K562 (cell line): ENCODE results near the gene LYST. TPM values are rescaled to one million over a fixed set of nuclear protein-coding genes. Genes with fewer than 3 reads are reported as not detected.

Experiments used
- ATAC-seq: fragments of 200-7000 bp; cut with Tn5 transposase; 3 replicates; pipeline ENCODE4 v1.9.1; 2020; ENCODE audit warnings: moderate library complexity
- BruUV-seq: library from RNA; stranded (reverse); fragments of 400-500 nt; replicated peaks from 2 replicates; lab custom pipeline; 2021; lab: Mats Ljungman, UMichigan
- CTCF ChIA-PET: fragments of 300-600 bp; formaldehyde crosslinking; extraction: SDS; loops from one replicate; lab custom pipeline; 2021; ENCODE audit warnings: low intra/inter-chr PET ratio; lab: Yijun Ruan, JAX
- POLR2A ChIA-PET: fragments of 300-600, 350-650 bp; sonication (Branson Sonifier 250); formaldehyde crosslinking; extraction: SDS; loops from one replicate; lab custom pipeline; 2021; ENCODE audit warnings: antibody characterized with exemption, inconsistent platforms; lab: Yijun Ruan, JAX
- DNase-seq, 4 experiments: peaks; one replicate each; pipeline versions ENCODE4 v3.0.0 to v3.0.0-alpha.2; 2011 to 2018; ENCODE audit warnings: low spot score in 3 of 4, mixed read lengths in 3 of 4; ENCODE audit errors: extremely low read depth in 1 of 4
- FAIRE-seq: peaks from 2 replicates; lab custom pipeline; 2011; peaks lifted over from hg19 to GRCh38; lab: Jason Lieb, UNC
- H2AFZ ChIP-seq: 2 replicates; pipeline ENCODE4 v1.6.0; 2011; ENCODE audit warnings: low read depth, low read length, control low read depth, inconsistent platforms
- H3K27ac ChIP-seq: fragments of 200-600 bp; 3 replicates; pipeline ENCODE4 v1.8.0; 2011; ENCODE audit warnings: low read depth, mild to moderate bottlenecking, control low read depth, inconsistent platforms, low read length, moderate library complexity, mixed read lengths; ENCODE audit errors: extremely low read depth
- H3K27me3 ChIP-seq, 2 experiments: fragments of 300-600 bp in 1 of 2; 2 replicates in 1 of 2; 3 replicates in 1 of 2; pipeline versions ENCODE4 v1.6.0 to v1.8.0; 2011; ENCODE audit warnings: inconsistent platforms in 2 of 2, low read length in 2 of 2, mild to moderate bottlenecking in 1 of 2, mixed read lengths in 1 of 2, moderate library complexity in 1 of 2; ENCODE audit not compliant: control insufficient read depth in 2 of 2, insufficient read depth in 2 of 2
- H3K36me3 ChIP-seq: fragments of 300-600 bp; 3 replicates; pipeline ENCODE4 v1.8.0; 2011; ENCODE audit warnings: mild to moderate bottlenecking, low read length, inconsistent platforms; ENCODE audit not compliant: control insufficient read depth, insufficient read depth
- H3K4me1 ChIP-seq, 2 experiments: fragments of 200-600 bp in 1 of 2; replicated peaks in 1 of 2; 2 replicates in 1 of 2; 3 replicates in 1 of 2; pipeline versions ENCODE4 v1.5.1 to v1.8.0; 2011; ENCODE audit warnings: inconsistent platforms in 2 of 2, low read length in 2 of 2, mild to moderate bottlenecking in 1 of 2, mixed read lengths in 1 of 2, moderate library complexity in 1 of 2; ENCODE audit not compliant: control insufficient read depth in 2 of 2, insufficient read depth in 2 of 2
- H3K4me2 ChIP-seq: 2 replicates; pipeline ENCODE4 v1.6.1; 2011; ENCODE audit warnings: low read length, control low read depth, inconsistent platforms, mixed read lengths; ENCODE audit not compliant: insufficient read depth
- H3K4me3 ChIP-seq: fragments of 200-600 bp; sonication (generic), shearing (Covaris generic); 2 replicates; pipeline ENCODE4 v1.5.1; 2016; ENCODE audit warnings: control low read depth, inconsistent platforms
- H3K79me2 ChIP-seq: fragments of 200-600 bp; 3 replicates; pipeline ENCODE4 v1.8.0; 2011; ENCODE audit warnings: low read length, inconsistent platforms; ENCODE audit not compliant: control insufficient read depth, insufficient read depth
- H3K9ac ChIP-seq, 2 experiments: 2 replicates each; pipeline versions ENCODE4 v1.6.0 to v1.6.1; 2011; ENCODE audit warnings: low read depth in 2 of 2, low read length in 2 of 2, control low read depth in 1 of 2, inconsistent platforms in 1 of 2, mild to moderate bottlenecking in 1 of 2, mixed read lengths in 1 of 2; ENCODE audit not compliant: insufficient read depth in 1 of 2
- H3K9me1 ChIP-seq: one replicate; pipeline ENCODE4 v1.6.0; 2011; ENCODE audit warnings: inconsistent platforms, mild to moderate bottlenecking, low read length, moderate library complexity; ENCODE audit not compliant: control insufficient read depth, insufficient read depth
- H3K9me3 ChIP-seq: replicated peaks from 2 replicates; pipeline ENCODE4 v1.5.1; 2011; ENCODE audit warnings: low read depth, low read length, inconsistent platforms; ENCODE audit not compliant: control insufficient read depth, insufficient read depth
- H4K20me1 ChIP-seq: replicated peaks from 2 replicates; pipeline ENCODE4 v1.6.1; 2011; ENCODE audit warnings: low read length, inconsistent platforms, mixed read lengths; ENCODE audit not compliant: control insufficient read depth, insufficient read depth
- ARID3B ChIP-seq: fragments of 250-450 bp; sonication (Bioruptor Pico); IDR thresholded peaks from 2 replicates; pipeline ENCODE4 v1.4.0; 2020; ENCODE audit warnings: borderline replicate concordance
- BACH1 ChIP-seq: fragments of 200-800 bp; sonication (Bioruptor generic); IDR thresholded peaks from 2 replicates; pipeline ENCODE4 v1.6.1; 2016; ENCODE audit warnings: missing genetic modification characterization, missing compliant biosample characterization
- E4F1 ChIP-seq: fragments of 250-450 bp; sonication (Bioruptor Pico); IDR thresholded peaks from 2 replicates; pipeline ENCODE4 v1.5.0; 2021; ENCODE audit warnings: mild to moderate bottlenecking, borderline replicate concordance
- GTF2E2 ChIP-seq: fragments of 200-800 bp; sonication (Bioruptor generic); IDR thresholded peaks from 2 replicates; pipeline ENCODE4 v1.6.1; 2016; ENCODE audit warnings: missing genetic modification characterization, missing compliant biosample characterization
- KLF6 ChIP-seq: fragments of 250-450 bp; sonication (Bioruptor Pico); IDR thresholded peaks from 2 replicates; pipeline ENCODE4 v1.4.0; 2020; ENCODE audit warnings: mild to moderate bottlenecking, moderate library complexity, borderline replicate concordance
- PHF8 ChIP-seq: fragments of 200-600 bp; sonication (generic); IDR thresholded peaks from 2 replicates; pipeline ENCODE4 v1.6.1; 2012; ENCODE audit warnings: mixed run types, mild to moderate bottlenecking, inconsistent platforms, low read length, moderate library complexity, borderline replicate concordance
- ZNF395 ChIP-seq: fragments of 200-800 bp; sonication (Bioruptor generic); IDR thresholded peaks from 2 replicates; pipeline ENCODE4 v1.6.1; 2017; ENCODE audit warnings: missing genetic modification characterization, missing compliant biosample characterization
- WGBS: fragments of 100-300 bp; shearing (Covaris generic); methylation state at CpG from one replicate; pipeline ENCODE4 v1.1.6; 2016; ENCODE audit warnings: low coverage, mixed read lengths; ENCODE audit not compliant: insufficient coverage; ENCODE audit errors: missing lambda C conversion rate; 5-methylcytosine and 5-hydroxymethylcytosine counted together
- in situ Hi-C: fragments of 300-500 bp; cut with MboI; formaldehyde crosslinking; loops from 4 replicates; pipeline ENCODE4 v1.15.0; 2018; ENCODE audit warnings: inconsistent platforms, mixed read lengths
- intact Hi-C: fragments of 100-400 bp; cut with micrococcal nuclease; formaldehyde crosslinking; loops from 2 replicates; pipeline ENCODE4 v1.14.2; 2022
- polyA plus RNA-seq, 8 experiments: library from polyadenylated mRNA; depleted of rRNA in 4 of 8; stranded (reverse) in 5 of 8; unstranded in 3 of 8; fragments of >200 nt; fragmentation: Nextera tagmentation in 2 of 8; fragmentation: Illumina TruSeq in 1 of 8; extraction: Ambion mirVana in 2 of 8; extraction: Trizol in 1 of 8; gene quantifications; 2 replicates each; pipeline versions ENCODE4 v1.2.1 to v1.2.3, GENCODE V29; 2011 to 2014; ENCODE audit warnings: inconsistent platforms in 1 of 8, missing spikeins in 1 of 8
- total RNA-seq, 7 experiments: library from RNA; depleted of rRNA in 6 of 7; stranded (reverse); fragments of >200 nt in 6 of 7; fragmentation: Illumina TruSeq in 2 of 7; extraction: Trizol in 2 of 7; gene quantifications; 2 replicates each; pipeline versions ENCODE4 v1.2.1 to v1.2.3, GENCODE V29; 2011 to 2021; ENCODE audit warnings: low replicate concordance in 1 of 7
- TF ChIP-seq, protein P1 (sequence below): sonication (generic); formaldehyde crosslinking; IDR thresholded peaks from 2 replicates; pipeline ENCODE4 v1.4.0; 2020; ENCODE audit warnings: mild to moderate bottlenecking, missing genetic modification reagents

The LYST gene
- total and polyA plus RNA-seq, 9 of the 15 experiments (the other 6 are each of a cell fraction or from before 2014, with no cell fraction given) = 0.73 to 2.4 (median 1.4) TPM

DNA sequence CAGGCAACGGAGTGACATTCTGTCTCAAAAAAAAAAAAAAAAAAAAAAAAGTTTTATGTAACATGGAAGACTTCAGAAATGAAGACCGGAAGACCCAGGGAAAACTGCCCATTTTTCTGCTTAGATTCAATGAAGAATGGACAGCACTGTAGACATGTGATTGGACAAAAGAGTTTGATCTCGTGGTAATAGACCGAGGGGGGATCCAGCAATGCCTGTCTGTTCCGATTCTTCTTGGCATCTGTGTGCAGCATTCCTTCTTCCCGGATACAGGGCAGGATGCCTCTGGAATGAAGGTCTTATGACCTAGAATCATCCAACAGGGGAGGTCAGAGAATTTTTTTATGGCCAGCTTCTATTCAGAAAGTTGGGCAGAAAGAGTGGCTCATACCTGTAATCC lies 5.6 kb upstream of the LYST start:
- WGBS = 8% methylated on average over 6 of the region's 6 CpGs
- in situ Hi-C loops = no loop called here

More for the DNA sequence above, 5.6 kb upstream of the LYST start:
- Histone ChIP-seq H3K27me3 (peaks cover 8 to 17% of the 10 kb centered on the region in 2 experiments; a peak in 4 of 5 replicates), H3K4me3 (no peak overlapping the region), H2AFZ (no peak overlapping the region), H4K20me1 (no peaks in the 10 kb centered on the region), H3K9me1 (no peaks in the 10 kb centered on the region), H3K79me2 (no peaks in the 10 kb centered on the region), H3K27ac (no peak overlapping the region), H3K36me3 (no peaks in the 10 kb centered on the region), H3K4me2 (no peak overlapping the region), H3K9me3 (no peaks in the 10 kb centered on the region), H3K9ac (no peak overlapping the region), H3K4me1 (peaks cover 2 to 3% of the 10 kb centered on the region in 2 experiments; a peak in 1 of 5 replicates)
- ChIA-PET CTCF (no interaction called here), POLR2A (no interaction called here)
- no peak for TF ChIP-seq GTF2E2 (tag)
- TF ChIP-seq BACH1 (tag) = no peak
- TF ChIP-seq KLF6 = no peak
- no peak for TF ChIP-seq PHF8
- no peak for TF ChIP-seq ARID3B (CRISPR knock-in tag)
- no peak for TF ChIP-seq E4F1 (CRISPR knock-in tag)
- TF ChIP-seq ZNF395 = no peak
- TF ChIP-seq, protein P1, sequence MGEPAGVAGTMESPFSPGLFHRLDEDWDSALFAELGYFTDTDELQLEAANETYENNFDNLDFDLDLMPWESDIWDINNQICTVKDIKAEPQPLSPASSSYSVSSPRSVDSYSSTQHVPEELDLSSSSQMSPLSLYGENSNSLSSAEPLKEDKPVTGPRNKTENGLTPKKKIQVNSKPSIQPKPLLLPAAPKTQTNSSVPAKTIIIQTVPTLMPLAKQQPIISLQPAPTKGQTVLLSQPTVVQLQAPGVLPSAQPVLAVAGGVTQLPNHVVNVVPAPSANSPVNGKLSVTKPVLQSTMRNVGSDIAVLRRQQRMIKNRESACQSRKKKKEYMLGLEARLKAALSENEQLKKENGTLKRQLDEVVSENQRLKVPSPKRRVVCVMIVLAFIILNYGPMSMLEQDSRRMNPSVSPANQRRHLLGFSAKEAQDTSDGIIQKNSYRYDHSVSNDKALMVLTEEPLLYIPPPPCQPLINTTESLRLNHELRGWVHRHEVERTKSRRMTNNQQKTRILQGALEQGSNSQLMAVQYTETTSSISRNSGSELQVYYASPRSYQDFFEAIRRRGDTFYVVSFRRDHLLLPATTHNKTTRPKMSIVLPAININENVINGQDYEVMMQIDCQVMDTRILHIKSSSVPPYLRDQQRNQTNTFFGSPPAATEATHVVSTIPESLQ (CRISPR knock-in tag) = no peak
- ATAC-seq (no peak), DNase-seq (no peak), FAIRE-seq (no peak)
- no TSS peak for BruUV-seq
- intact Hi-C loops = no loop called here
